ENCODE data around the gene CDH12. TPM values are rescaled to one million over a fixed set of nuclear protein-coding genes. Genes with fewer than 3 reads are reported as not detected.

The CDH12 gene
- total RNA-seq, 2 donors from 2014 or later = 0.14 to 1.0 TPM

- no peak overlapping the region for H3K27ac ChIP-seq
- DNase-seq (ENCODE audit: low spot score) = no peak
- no peak overlapping the region for H3K4me3 ChIP-seq
- no peaks in the 10 kb centered on the region for H3K9me3 ChIP-seq
- H3K4me1 ChIP-seq (replicated peaks) = no peaks in the 10 kb centered on the region
- no peaks in the 10 kb centered on the region for H3K27me3 ChIP-seq (replicated peaks; ENCODE audit: insufficient read depth)
- intact Hi-C loops (cut with DNase I) = no loop called here
- H3K36me3 ChIP-seq = no peaks in the 10 kb centered on the region
- WGBS = 95% methylated on average over 4 of the region's 4 CpGs
- TF ChIP-seq POLR2A (IDR thresholded peaks at IDR 0.05) (no peak), CTCF (IDR thresholded peaks at IDR 0.05) (no peak), POLR2AphosphoS5 (IDR thresholded peaks at IDR 0.05) (no peak)
These were observed 15.3 kb downstream of the CDH12 start for GRCh38 chr5:22837803-22838202.

DNA sequence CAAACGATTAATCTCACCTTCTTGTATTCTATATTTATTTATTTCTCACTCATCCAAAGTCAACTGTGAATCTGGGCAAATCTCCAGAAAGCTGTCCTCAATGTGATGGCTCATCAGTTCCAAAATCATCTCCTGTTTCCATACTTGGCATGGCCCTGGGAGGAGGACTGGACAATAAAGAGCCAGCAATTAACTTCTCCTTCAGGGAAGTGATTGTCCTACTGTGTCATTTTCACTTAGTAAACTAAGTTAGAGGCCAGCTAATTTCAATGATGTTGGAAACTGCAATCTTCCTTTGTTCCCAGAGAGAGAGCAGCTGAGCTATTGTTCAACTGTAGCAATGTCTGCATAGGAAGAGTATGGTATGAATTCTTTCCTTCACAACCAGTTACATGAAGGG lies 17.5 kb downstream of the CDH12 start:
- Histone ChIP-seq H3K9me3 (no peaks in the 10 kb centered on the region), H3K27ac (no peak overlapping the region), H3K4me1 (replicated peaks) (no peaks in the 10 kb centered on the region), H3K4me3 (no peak overlapping the region), H3K27me3 (replicated peaks; ENCODE audit: insufficient read depth) (no peaks in the 10 kb centered on the region), H3K36me3 (no peaks in the 10 kb centered on the region)
- 59% methylated on average over 1 of the region's 1 CpG for WGBS
- no peak for TF ChIP-seq CTCF (IDR thresholded peaks at IDR 0.05)
- no peak for TF ChIP-seq POLR2A (IDR thresholded peaks at IDR 0.05)
- TF ChIP-seq POLR2AphosphoS5 (IDR thresholded peaks at IDR 0.05) = no peak
- DNase-seq (ENCODE audit: low spot score) = no peak
- intact Hi-C loops (cut with DNase I) = no loop called here

DNA sequence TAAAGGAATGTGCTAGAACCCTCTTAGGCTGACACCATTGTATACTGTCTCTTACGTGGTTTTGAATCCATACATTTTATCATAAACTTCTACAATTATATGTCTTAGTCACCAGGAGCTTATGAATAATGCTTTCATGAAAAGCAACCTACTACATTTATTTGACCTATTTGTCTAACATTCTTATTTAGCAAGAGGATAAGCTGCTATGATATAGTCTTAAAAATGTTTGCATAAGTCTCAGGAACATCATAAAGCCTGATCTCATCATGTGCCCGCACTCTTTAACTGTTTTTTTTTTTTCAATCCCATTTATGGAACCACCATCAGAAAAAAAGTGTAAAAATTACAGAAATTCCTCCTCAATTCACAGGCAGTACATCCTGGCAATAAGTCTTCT lies 59.7 kb downstream of the CDH12 start:
- H3K36me3 ChIP-seq = no peaks in the 10 kb centered on the region
- no peak for TF ChIP-seq POLR2AphosphoS5 (IDR thresholded peaks at IDR 0.05)
- TF ChIP-seq CTCF (IDR thresholded peaks at IDR 0.05) = no peak
- no peak for TF ChIP-seq POLR2A (IDR thresholded peaks at IDR 0.05)
- H3K27me3 ChIP-seq (replicated peaks; ENCODE audit: insufficient read depth) = no peaks in the 10 kb centered on the region
- no peaks in the 10 kb centered on the region for H3K4me1 ChIP-seq (replicated peaks)
- intact Hi-C loops (cut with DNase I) = no loop called here
- DNase-seq (ENCODE audit: low spot score) = no peak
- 47% methylated on average over 2 of the region's 2 CpGs for WGBS
- H3K9me3 ChIP-seq = no peaks in the 10 kb centered on the region
- H3K4me3 ChIP-seq = no peak overlapping the region
- no peak overlapping the region for H3K27ac ChIP-seq

GRCh38 chr5:22787807-22788206 lies 65.3 kb downstream of the CDH12 start:
- Histone ChIP-seq H3K36me3 (no peaks in the 10 kb centered on the region), H3K27me3 (replicated peaks; ENCODE audit: insufficient read depth) (no peaks in the 10 kb centered on the region), H3K9me3 (no peaks in the 10 kb centered on the region), H3K4me1 (replicated peaks) (no peaks in the 10 kb centered on the region), H3K27ac (no peak overlapping the region), H3K4me3 (no peak overlapping the region)
- no peak for TF ChIP-seq POLR2AphosphoS5 (IDR thresholded peaks at IDR 0.05)
- TF ChIP-seq CTCF (IDR thresholded peaks at IDR 0.05) = no peak
- no peak for TF ChIP-seq POLR2A (IDR thresholded peaks at IDR 0.05)
- intact Hi-C loops (cut with DNase I) = no loop called here
- 53% methylated on average over 1 of the region's 1 CpG for WGBS
- DNase-seq (ENCODE audit: low spot score) = no peak

DNA sequence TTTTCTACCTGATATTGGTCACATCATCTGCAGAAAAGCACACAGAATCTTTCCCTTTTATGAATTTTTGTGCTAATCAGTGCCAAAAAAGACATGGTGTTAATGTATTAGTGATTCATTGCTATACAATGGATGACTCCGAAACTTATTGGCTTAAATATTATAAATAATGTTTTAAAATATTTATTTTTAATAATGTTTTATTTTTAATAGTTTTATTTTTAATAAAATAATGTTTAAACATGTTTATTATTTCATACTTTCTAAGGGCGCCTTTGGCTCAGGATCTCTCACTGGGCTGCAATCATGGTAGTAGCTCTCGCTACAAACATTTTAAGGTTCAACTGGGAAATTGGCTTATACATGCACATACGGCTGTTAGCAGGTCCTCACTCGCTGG lies 65.7 kb downstream of the CDH12 start:
- no peak for DNase-seq (ENCODE audit: low spot score)
- Histone ChIP-seq H3K27me3 (replicated peaks; ENCODE audit: insufficient read depth) (no peaks in the 10 kb centered on the region), H3K4me3 (no peak overlapping the region), H3K27ac (no peak overlapping the region), H3K4me1 (replicated peaks) (no peaks in the 10 kb centered on the region), H3K36me3 (no peaks in the 10 kb centered on the region), H3K9me3 (no peaks in the 10 kb centered on the region)
- TF ChIP-seq POLR2A (IDR thresholded peaks at IDR 0.05) (no peak), POLR2AphosphoS5 (IDR thresholded peaks at IDR 0.05) (no peak), CTCF (IDR thresholded peaks at IDR 0.05) (no peak)
- intact Hi-C loops (cut with DNase I) = no loop called here
- WGBS = 69% methylated on average over 5 of the region's 5 CpGs
